Immature natural killer cell (primary cell): ENCODE data around the gene DOCK2. TPM values are rescaled to one million over a fixed set of nuclear protein-coding genes. Genes with fewer than 3 reads are reported as not detected.

Experiments
- DNase-seq, 3 donors: peaks; one replicate each; pipeline ENCODE4 v3.0.0; 2022; ENCODE audit warnings: mixed read lengths in 1 of 3
- H3K27ac Mint-ChIP-seq, 6 donors: one replicate each; pipeline ENCODE4 v1.8.0; 2020; ENCODE audit warnings: mixed read lengths in 6 of 6, mild to moderate bottlenecking in 5 of 6, inconsistent platforms in 4 of 6, moderate library complexity in 3 of 6
- H3K27me3 Mint-ChIP-seq, 3 donors: one replicate each; pipeline ENCODE4 v1.8.0; 2020 to 2021; ENCODE audit warnings: low read depth in 3 of 3, mild to moderate bottlenecking in 3 of 3, mixed read lengths in 3 of 3, moderate library complexity in 3 of 3, inconsistent platforms in 1 of 3
- H3K36me3 Mint-ChIP-seq, 3 donors: one replicate each; pipeline ENCODE4 v1.8.0; 2020; ENCODE audit warnings: mixed read lengths in 3 of 3, inconsistent platforms in 2 of 3, mild to moderate bottlenecking in 2 of 3
- H3K4me1 Mint-ChIP-seq, 2 donors: one replicate each; pipeline ENCODE4 v1.8.0; 2020; ENCODE audit warnings: inconsistent platforms in 2 of 2, mild to moderate bottlenecking in 2 of 2, mixed read lengths in 2 of 2, moderate library complexity in 1 of 2
- H3K4me3 Mint-ChIP-seq, 5 donors: one replicate each; pipeline ENCODE4 v1.8.0; 2020; ENCODE audit warnings: mild to moderate bottlenecking in 5 of 5, mixed read lengths in 5 of 5, inconsistent platforms in 3 of 5, moderate library complexity in 3 of 5
- H3K9me3 Mint-ChIP-seq, 6 donors: one replicate each; pipeline ENCODE4 v1.8.0; 2020; ENCODE audit warnings: mild to moderate bottlenecking in 6 of 6, mixed read lengths in 6 of 6, inconsistent platforms in 4 of 6, moderate library complexity in 3 of 6
- polyA plus RNA-seq, 3 donors: library from polyadenylated mRNA; unstranded; fragments of 300-500 nt; fragmentation: Illumina TruSeq; gene quantifications; one replicate each; pipeline ENCODE4 v1.2.3, GENCODE V29; 2021

DOCK2 gene
- polyA plus RNA-seq, 3 donors from 2014 or later, result 42.4 to 121 (median 48.9) TPM

- Mint-ChIP-seq H3K27ac (peak overlapping the region in 2 of 6 donors; percentile 3 to 18), H3K4me1 (peaks cover 20 to 46% of the 10 kb centered on the region in 2 donors), H3K36me3 (no peaks in the 10 kb centered on the region), H3K4me3 (no peak overlapping the region), H3K9me3 (no peaks in the 10 kb centered on the region), H3K27me3 (no peaks in the 10 kb centered on the region)
- no peak for DNase-seq
Observed at GRCh38 chr5:169914766-169915165, 277.7 kb downstream of the DOCK2 start.

- no peak for DNase-seq
- H3K9me3 Mint-ChIP-seq, result no peaks in the 10 kb centered on the region
- H3K27ac Mint-ChIP-seq, result no peak overlapping the region
- H3K27me3 Mint-ChIP-seq, result no peaks in the 10 kb centered on the region
- peaks cover 0 to 9% (median 0%) of the 10 kb centered on the region in 3 donors for H3K36me3 Mint-ChIP-seq
- peaks cover 18 to 35% of the 10 kb centered on the region in 2 donors for H3K4me1 Mint-ChIP-seq
- H3K4me3 Mint-ChIP-seq, result no peak overlapping the region
Observed at GRCh38 chr5:169917500-169917899, 280.4 kb downstream of the DOCK2 start.

GRCh38 chr5:169918228-169918627 lies 281.2 kb downstream of the DOCK2 start:
- H3K27ac Mint-ChIP-seq, result no peak overlapping the region
- no peak overlapping the region for H3K4me3 Mint-ChIP-seq
- peaks cover 17 to 29% of the 10 kb centered on the region in 2 donors for H3K4me1 Mint-ChIP-seq
- H3K27me3 Mint-ChIP-seq, result no peaks in the 10 kb centered on the region
- H3K9me3 Mint-ChIP-seq, result no peaks in the 10 kb centered on the region
- H3K36me3 Mint-ChIP-seq, result peaks cover 0 to 10% (median 0%) of the 10 kb centered on the region in 3 donors
- no peak for DNase-seq

- Mint-ChIP-seq H3K36me3 (peaks cover 0 to 10% (median 0%) of the 10 kb centered on the region in 3 donors), H3K9me3 (no peaks in the 10 kb centered on the region), H3K27me3 (peaks cover 0 to 4% (median 0%) of the 10 kb centered on the region in 3 donors), H3K4me1 (peaks cover 13 to 34% of the 10 kb centered on the region in 2 donors), H3K27ac (no peak overlapping the region), H3K4me3 (no peak overlapping the region)
- DNase-seq, result no peak
Observed at GRCh38 chr5:169920474-169920873, 283.4 kb downstream of the DOCK2 start.

GRCh38 chr5:169921384-169921783 lies 284.3 kb downstream of the DOCK2 start:
- Mint-ChIP-seq H3K4me3 (no peak overlapping the region), H3K27ac (no peak overlapping the region), H3K4me1 (peaks cover 13 to 43% of the 10 kb centered on the region in 2 donors), H3K36me3 (peaks cover 0 to 12% (median 0%) of the 10 kb centered on the region in 3 donors), H3K27me3 (peaks cover 0 to 4% (median 0%) of the 10 kb centered on the region in 3 donors), H3K9me3 (no peaks in the 10 kb centered on the region)
- DNase-seq, result no peak

GRCh38 chr5:169921949-169922348 lies 284.9 kb downstream of the DOCK2 start:
- H3K36me3 Mint-ChIP-seq, result peaks cover 0 to 12% (median 4%) of the 10 kb centered on the region in 3 donors
- H3K4me1 Mint-ChIP-seq, result peaks cover 15 to 49% of the 10 kb centered on the region in 2 donors
- H3K4me3 Mint-ChIP-seq, result no peak overlapping the region
- DNase-seq, result no peak
- no peak overlapping the region for H3K27ac Mint-ChIP-seq
- peaks cover 0 to 4% (median 0%) of the 10 kb centered on the region in 3 donors for H3K27me3 Mint-ChIP-seq
- no peaks in the 10 kb centered on the region for H3K9me3 Mint-ChIP-seq

GRCh38 chr5:169922474-169922873 lies 285.4 kb downstream of the DOCK2 start:
- Mint-ChIP-seq H3K27ac (no peak overlapping the region), H3K36me3 (peaks cover 0 to 12% (median 4%) of the 10 kb centered on the region in 3 donors), H3K9me3 (no peaks in the 10 kb centered on the region), H3K4me3 (no peak overlapping the region), H3K4me1 (peaks cover 18 to 50% of the 10 kb centered on the region in 2 donors), H3K27me3 (peaks cover 0 to 4% (median 0%) of the 10 kb centered on the region in 3 donors)
- no peak for DNase-seq

GRCh38 chr5:169923988-169924387 lies 286.9 kb downstream of the DOCK2 start:
- H3K27me3 Mint-ChIP-seq, result peaks cover 0 to 4% (median 0%) of the 10 kb centered on the region in 3 donors
- H3K36me3 Mint-ChIP-seq, result peaks cover 0 to 16% (median 4%) of the 10 kb centered on the region in 3 donors
- DNase-seq, result no peak

GRCh38 chr5:169933127-169933526 lies 296.1 kb downstream of the DOCK2 start:
- DNase-seq, result no peak
- no peaks in the 10 kb centered on the region for H3K9me3 Mint-ChIP-seq
- H3K36me3 Mint-ChIP-seq, result peaks cover 0 to 15% (median 5%) of the 10 kb centered on the region in 3 donors
- H3K4me1 Mint-ChIP-seq, result peaks cover 44 to 83% of the 10 kb centered on the region in 2 donors
- no peak overlapping the region for H3K4me3 Mint-ChIP-seq
- peaks cover 1 to 2% (median 2%) of the 10 kb centered on the region in 3 donors for H3K27me3 Mint-ChIP-seq
- H3K27ac Mint-ChIP-seq, result no peak overlapping the region

More at GRCh38 chr5:169923988-169924387, 286.9 kb downstream of the DOCK2 start:
- H3K4me1 Mint-ChIP-seq, result peaks cover 28 to 60% of the 10 kb centered on the region in 2 donors
- H3K4me3 Mint-ChIP-seq, result no peak overlapping the region
- no peaks in the 10 kb centered on the region for H3K9me3 Mint-ChIP-seq
- peak overlapping the region in 3 of 6 donors; percentile 4 to 33 (median 29) for H3K27ac Mint-ChIP-seq

GRCh38 chr5:169933616-169934015 lies 296.5 kb downstream of the DOCK2 start:
- H3K27me3 Mint-ChIP-seq, result peaks cover 1 to 2% (median 2%) of the 10 kb centered on the region in 3 donors
- H3K4me3 Mint-ChIP-seq, result no peak overlapping the region
- H3K27ac Mint-ChIP-seq, result peak overlapping the region in 1 of 6 donors; percentile 60
- peaks cover 0 to 14% (median 8%) of the 10 kb centered on the region in 3 donors for H3K36me3 Mint-ChIP-seq
- H3K9me3 Mint-ChIP-seq, result no peaks in the 10 kb centered on the region
- DNase-seq, result no peak
- H3K4me1 Mint-ChIP-seq, result peaks cover 40 to 78% of the 10 kb centered on the region in 2 donors

GRCh38 chr5:169934990-169935389 lies 297.9 kb downstream of the DOCK2 start:
- Mint-ChIP-seq H3K4me3 (peak overlapping the region in 1 of 5 donors; percentile 14), H3K36me3 (peaks cover 0 to 14% (median 8%) of the 10 kb centered on the region in 3 donors), H3K9me3 (no peaks in the 10 kb centered on the region), H3K4me1 (peaks cover 35 to 74% of the 10 kb centered on the region in 2 donors), H3K27ac (peak overlapping the region; percentile 7 to 71 (median 48)), H3K27me3 (peaks cover 1 to 2% (median 2%) of the 10 kb centered on the region in 3 donors)
- DNase-seq, result no peak

- H3K9me3 Mint-ChIP-seq, result no peaks in the 10 kb centered on the region
- H3K36me3 Mint-ChIP-seq, result peaks cover 0 to 12% (median 8%) of the 10 kb centered on the region in 3 donors
- H3K4me1 Mint-ChIP-seq, result peaks cover 36 to 71% of the 10 kb centered on the region in 2 donors
- peaks cover 1 to 2% (median 2%) of the 10 kb centered on the region in 3 donors for H3K27me3 Mint-ChIP-seq
- DNase-seq, result no peak
- no peak overlapping the region for H3K4me3 Mint-ChIP-seq
- H3K27ac Mint-ChIP-seq, result peak overlapping the region in 4 of 6 donors; percentile 3 to 63 (median 35)
Observed at GRCh38 chr5:169935762-169936161, 298.7 kb downstream of the DOCK2 start.

- H3K9me3 Mint-ChIP-seq, result no peaks in the 10 kb centered on the region
- peaks cover 0 to 3% (median 1%) of the 10 kb centered on the region in 3 donors for H3K27me3 Mint-ChIP-seq
Observed at GRCh38 chr5:169938439-169938838, 301.4 kb downstream of the DOCK2 start.

GRCh38 chr5:169939731-169940130 lies 302.7 kb downstream of the DOCK2 start:
- Mint-ChIP-seq H3K36me3 (peaks cover 0 to 12% (median 4%) of the 10 kb centered on the region in 3 donors), H3K9me3 (no peaks in the 10 kb centered on the region), H3K4me1 (peaks cover 46 to 69% of the 10 kb centered on the region in 2 donors), H3K4me3 (no peak overlapping the region), H3K27ac (no peak overlapping the region), H3K27me3 (peaks cover 0 to 3% (median 1%) of the 10 kb centered on the region in 3 donors)
- no peak for DNase-seq

More at GRCh38 chr5:169938439-169938838, 301.4 kb downstream of the DOCK2 start:
- DNase-seq, result no peak
- H3K4me3 Mint-ChIP-seq, result no peak overlapping the region
- peaks cover 0 to 12% (median 4%) of the 10 kb centered on the region in 3 donors for H3K36me3 Mint-ChIP-seq
- no peak overlapping the region for H3K27ac Mint-ChIP-seq
- peaks cover 45 to 69% of the 10 kb centered on the region in 2 donors for H3K4me1 Mint-ChIP-seq
